Posterior cingulate gyrus (tissue), 11 donors: ENCODE data around the gene GIT1.

ENCODE experiments used
- DNase-seq, 10 donors: peaks; one replicate each; pipeline versions ENCODE4 v3.0.0 to v3.0.0-alpha.2; 2020 to 2021; ENCODE audit warnings: mixed read lengths in 3 of 10
- intact Hi-C: fragments of 100-400 bp; cut with DNase I; formaldehyde crosslinking; loops from one replicate; pipeline ENCODE4 v1.15.1; 2023

GIT1 gene

DNA sequence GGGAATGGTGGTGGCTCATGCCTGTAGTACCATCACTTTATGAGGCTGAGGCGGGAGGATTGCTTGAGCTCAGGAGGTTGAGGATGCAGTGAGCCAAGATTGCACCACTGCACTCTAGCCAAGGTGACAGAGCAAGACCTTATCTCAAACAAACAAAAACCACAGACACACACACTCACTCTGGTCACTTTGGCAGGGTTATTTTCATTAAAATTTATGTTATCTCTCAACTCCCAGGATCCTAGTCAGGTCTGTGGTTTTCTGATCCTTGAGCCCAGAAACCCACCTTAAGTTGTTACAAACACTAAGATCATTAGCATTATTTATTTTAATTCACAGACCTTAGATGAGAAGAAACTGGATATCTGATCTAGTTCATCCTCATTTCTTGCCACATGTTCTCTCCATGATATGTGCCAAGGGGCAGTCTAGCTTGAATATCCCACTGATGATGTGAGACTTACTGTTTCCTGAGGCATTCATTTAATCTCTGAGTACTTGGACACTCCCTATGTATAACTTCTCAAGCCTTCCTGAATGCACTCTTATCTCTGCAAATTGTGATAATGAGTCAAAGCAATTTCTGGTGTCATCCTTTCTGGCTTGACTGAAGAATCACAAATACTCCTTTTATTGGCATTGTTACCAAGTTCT lies 32.2 kb downstream of the GIT1 start:
- intact Hi-C loops, result no loop called here
- DNase-seq, result no peak

GRCh38 chr17:29555840-29556239 lies 33.6 kb downstream of the GIT1 start:
- no peak for DNase-seq
- intact Hi-C loops, result no loop called here

DNA sequence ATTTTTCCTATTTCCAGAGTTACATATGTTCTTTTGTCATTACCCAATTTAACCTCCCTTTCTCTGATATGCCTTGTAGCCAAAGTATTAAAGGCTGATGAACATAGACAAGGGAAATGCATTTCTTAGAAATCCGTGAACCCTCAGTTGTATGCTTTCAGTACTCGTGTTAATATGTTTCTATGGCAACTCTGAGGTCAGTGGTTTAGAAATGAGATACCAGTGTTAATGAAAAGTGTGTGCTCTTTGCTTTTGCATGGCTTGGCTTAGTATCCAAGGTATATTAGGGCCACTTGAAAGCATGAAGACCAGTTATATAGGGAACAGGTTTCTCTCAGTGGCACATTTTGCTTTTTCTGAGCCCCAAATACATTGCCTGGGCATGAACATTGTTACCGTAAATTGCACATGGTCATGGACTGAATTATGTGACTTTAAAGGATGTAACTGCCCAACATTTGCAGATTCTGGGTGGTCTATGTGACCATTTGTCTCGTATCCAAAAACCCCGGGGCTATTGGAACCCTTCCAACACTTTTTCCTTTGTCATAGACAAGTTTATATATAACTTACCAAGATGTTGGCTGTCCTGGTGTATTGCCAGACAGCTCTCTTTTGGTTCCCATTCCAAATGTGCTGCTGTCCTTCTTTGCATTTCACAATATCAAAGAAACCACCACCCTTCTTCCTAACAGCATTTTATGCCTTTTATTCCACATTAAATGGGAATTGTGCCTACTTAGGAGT lies 40.1 kb downstream of the GIT1 start:
- intact Hi-C loops, result no loop called here

GRCh38 chr17:29546830-29547229 lies 42.6 kb downstream of the GIT1 start:
- DNase-seq, result no peak
- intact Hi-C loops, result no loop called here

More for the DNA sequence above, 40.1 kb downstream of the GIT1 start:
- DNase-seq, result no peak

- DNase-seq, result no peak
- intact Hi-C loops, result no loop called here
Measured at GRCh38 chr17:29546085-29546484, 43.4 kb downstream of the GIT1 start.

DNA sequence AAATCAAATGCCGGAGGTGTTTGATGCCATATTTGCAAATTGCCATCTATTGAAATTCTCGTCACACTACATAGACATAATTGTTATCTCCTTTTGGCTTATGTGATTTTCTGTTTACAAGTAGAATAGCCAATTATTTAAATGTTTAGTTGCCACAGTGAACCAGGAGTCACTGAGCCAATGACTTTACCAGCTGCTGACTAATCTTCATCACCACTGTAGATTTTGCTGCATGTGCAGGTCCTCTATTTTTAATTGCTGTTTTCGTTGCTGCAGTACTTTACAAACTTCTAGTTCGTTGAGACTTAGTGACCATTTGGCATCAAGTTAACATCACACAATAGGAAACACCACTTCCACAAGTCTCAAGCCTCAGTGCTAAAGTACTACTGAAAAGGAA lies 45.4 kb downstream of the GIT1 start:
- DNase-seq, result no peak
- intact Hi-C loops, result no loop called here

GRCh38 chr17:29533976-29534375 lies 55.5 kb downstream of the GIT1 start:
- intact Hi-C loops, result no loop called here
- peak in 5 of 10 donors; percentile 17 to 68 (median 24) for DNase-seq

GRCh38 chr17:29526322-29526721 lies 63.1 kb downstream of the GIT1 start:
- intact Hi-C loops, result no loop called here
- peak in 1 of 10 donors; percentile 17 for DNase-seq

GRCh38 chr17:29524692-29525091 lies 64.8 kb downstream of the GIT1 start:
- intact Hi-C loops, result no loop called here
- DNase-seq, result no peak
